GM13977 (cell line): ENCODE data around the gene ACE.
"Not testable (repeated sequence)": the region's sequence is repeated elsewhere in the genome, so short reads cannot be mapped to it uniquely, and the experiment has no call there.

Experiments
- DNase-seq: peaks from one replicate; pipeline ENCODE4 v3.0.0; 2012; ENCODE audit warnings: low spot score
- in situ Hi-C: fragments of 300-500 bp; cut with MboI; formaldehyde crosslinking; loops from one replicate; pipeline ENCODE4 v1.12.0; 2022; ENCODE audit warnings: low sequenced_read_pairs, low pct_unique_long_range_greater_than_20kb, mixed read lengths, inconsistent platforms; ENCODE audit not compliant: unreplicated experiment
- TF ChIP-seq, protein P1 (sequence below): IDR thresholded peaks from 2 replicates; pipeline ENCODE4 v1.5.1; 2012; ENCODE audit warnings: mild to moderate bottlenecking, control low read depth; ENCODE audit not compliant: insufficient read depth; ENCODE audit errors: extremely low read depth, missing control alignments

ACE gene

DNA sequence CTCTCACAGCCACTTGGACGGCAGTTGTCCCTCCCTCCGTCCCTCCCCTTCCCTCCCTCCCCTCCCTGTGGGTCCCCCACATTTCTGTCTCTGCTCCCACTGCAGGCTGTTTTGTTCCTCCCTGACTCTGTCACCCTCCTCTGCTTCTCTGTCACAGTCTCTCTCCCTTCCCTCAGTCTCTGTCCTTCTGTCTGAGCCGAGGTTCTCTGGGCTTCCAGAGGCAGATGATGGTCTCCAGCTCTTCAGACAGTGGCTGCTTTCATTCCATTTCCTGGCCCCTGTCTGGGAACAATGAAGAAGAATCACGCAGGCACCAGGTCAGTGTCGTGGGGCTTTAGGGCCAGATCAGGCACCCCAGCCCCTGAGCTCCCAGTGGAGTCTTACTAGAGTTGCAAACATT, 21.9 kb upstream of the ACE start:
- no peak for DNase-seq
- in situ Hi-C loops, result no loop called here
- TF ChIP-seq, protein P1, sequence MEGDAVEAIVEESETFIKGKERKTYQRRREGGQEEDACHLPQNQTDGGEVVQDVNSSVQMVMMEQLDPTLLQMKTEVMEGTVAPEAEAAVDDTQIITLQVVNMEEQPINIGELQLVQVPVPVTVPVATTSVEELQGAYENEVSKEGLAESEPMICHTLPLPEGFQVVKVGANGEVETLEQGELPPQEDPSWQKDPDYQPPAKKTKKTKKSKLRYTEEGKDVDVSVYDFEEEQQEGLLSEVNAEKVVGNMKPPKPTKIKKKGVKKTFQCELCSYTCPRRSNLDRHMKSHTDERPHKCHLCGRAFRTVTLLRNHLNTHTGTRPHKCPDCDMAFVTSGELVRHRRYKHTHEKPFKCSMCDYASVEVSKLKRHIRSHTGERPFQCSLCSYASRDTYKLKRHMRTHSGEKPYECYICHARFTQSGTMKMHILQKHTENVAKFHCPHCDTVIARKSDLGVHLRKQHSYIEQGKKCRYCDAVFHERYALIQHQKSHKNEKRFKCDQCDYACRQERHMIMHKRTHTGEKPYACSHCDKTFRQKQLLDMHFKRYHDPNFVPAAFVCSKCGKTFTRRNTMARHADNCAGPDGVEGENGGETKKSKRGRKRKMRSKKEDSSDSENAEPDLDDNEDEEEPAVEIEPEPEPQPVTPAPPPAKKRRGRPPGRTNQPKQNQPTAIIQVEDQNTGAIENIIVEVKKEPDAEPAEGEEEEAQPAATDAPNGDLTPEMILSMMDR, result no peak

DNA sequence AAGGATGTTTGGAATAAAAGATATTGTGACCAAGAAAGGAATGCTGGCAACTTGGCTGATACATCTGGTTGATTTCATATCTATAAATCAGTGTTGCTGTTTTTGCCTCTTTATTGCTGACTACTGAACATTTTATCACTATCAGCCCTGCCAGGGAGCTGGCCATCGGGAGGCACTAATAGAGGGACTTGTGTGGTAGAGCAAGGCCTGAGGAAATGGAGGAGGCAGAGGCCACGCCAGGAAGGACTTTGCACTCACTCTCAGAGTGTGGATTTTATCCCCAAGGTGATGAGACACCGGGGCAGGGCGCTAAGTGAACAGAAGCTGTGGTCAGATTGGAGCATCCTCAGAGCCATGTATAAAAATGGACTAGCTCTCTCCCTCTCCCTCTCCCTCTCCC, 21.4 kb upstream of the ACE start:
- in situ Hi-C loops, result no loop called here
- TF ChIP-seq, protein P1, result no peak
- DNase-seq, result no peak

DNA sequence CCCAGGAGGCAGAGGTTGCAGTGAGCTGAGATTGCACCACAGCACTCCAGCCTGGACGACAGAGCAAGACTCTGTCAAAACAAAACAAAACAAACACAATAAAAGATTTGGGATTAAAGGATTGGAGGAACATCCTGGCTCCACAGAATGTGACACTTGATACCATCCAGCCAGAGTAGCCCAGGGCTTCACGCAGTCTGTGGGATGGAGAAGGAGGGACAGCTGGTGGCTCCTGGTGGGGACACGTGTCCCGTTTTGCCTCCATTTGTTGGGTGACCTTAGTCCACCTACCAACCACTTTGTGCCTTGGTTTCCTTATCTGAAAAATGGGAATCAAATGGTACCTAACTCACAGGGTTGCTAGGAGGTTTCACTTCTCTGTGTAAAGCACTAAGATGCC, 18.4 kb upstream of the ACE start:
- in situ Hi-C loops, result no loop called here
- DNase-seq, result no peak
- TF ChIP-seq, protein P1, result no peak

DNA sequence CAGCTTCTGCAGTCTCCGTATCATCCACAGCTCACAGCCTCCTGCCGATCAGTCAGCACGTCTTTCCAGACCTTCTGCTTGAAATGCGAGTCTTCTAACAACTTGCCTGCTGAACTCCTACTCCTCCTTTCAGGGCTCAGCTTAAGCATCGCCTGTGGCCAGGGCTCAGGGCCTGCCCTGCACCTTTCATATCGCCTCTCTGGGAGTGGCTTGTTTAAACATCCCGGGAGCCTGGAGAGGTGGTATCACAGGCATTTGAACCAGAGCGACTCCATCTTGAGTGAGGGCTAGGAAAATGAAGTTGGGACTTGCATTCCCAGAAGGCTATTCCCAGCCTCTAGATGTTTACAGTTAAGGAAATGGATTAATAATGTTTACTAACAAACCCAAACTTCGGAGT, 16.8 kb upstream of the ACE start:
- in situ Hi-C loops, result no loop called here
- DNase-seq, result no peak
- TF ChIP-seq, protein P1, result no peak

DNA sequence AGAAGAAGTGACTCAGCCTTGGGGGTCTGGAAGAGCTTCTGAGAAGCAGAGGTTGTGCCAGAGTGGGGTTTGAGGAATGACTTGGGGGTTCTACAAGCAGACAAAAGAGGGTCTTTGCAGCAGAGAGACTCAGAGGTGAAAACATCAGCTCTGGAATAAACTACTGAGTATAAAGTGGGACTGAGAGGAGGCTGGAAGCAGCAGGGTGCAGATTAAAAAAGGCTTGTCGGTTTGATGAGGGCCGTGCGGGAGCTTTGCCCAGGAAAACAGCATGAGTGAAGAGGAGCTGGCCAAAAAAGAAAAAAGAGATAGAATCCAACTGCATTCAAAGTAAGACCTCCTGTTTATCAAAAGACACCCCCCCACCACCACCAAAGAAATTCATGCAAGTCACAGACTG, 13.1 kb upstream of the ACE start:
- DNase-seq, result no peak
- in situ Hi-C loops, result no loop called here
- TF ChIP-seq, protein P1, result no peak

DNA sequence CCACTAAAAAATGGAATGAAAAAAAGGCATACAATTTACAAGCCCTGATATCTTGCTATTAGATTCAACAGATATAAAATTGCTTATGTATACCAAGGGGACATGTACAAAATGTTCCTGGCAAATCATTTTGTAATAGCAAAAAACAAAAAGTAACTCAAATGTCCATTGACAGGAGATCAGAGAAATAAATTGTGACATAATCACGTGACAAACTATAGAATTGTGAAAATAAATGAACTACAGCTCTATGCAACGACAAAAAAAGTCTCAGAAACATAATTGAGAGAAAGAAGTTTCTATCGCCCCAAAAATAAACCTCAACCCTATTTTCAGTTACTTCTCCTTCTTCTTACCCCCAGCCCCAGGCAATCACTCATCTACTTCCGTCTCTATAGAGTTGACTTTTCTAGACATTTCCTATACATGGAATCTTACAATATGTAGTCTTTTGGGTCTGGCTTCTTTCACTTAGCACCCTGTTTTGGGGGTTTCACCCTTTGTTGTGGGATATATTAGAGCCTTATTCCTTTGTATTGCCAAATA, 12.1 kb upstream of the ACE start:
- TF ChIP-seq, protein P1, result no peak
- DNase-seq, result no peak
- in situ Hi-C loops, result no loop called here

DNA sequence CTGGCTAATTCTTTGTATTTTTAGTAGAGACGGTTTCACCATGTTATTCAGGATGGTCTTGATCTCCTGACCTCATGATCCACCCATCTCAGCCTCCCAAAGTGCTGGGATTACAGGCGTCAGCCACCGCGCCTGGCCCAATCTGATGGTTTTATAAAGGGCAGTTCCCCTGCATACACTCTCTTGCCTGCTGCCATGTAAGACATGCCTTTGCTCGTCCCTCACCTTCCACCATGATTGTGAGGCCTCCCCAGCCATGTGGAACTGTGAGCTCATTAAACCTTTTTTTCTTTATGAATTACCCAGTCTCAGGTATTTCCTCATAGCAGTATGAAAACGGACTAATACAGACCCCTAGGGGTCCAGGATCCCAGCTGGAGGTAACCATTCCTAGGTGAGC, 8.8 kb upstream of the ACE start:
- DNase-seq, in situ Hi-C loops: not testable (repeated sequence)
